Gastroesophageal sphincter (tissue), 3 donors: ENCODE data around the gene SLC9A7.
A peak's percentile ranks its signal among the peaks of the same experiment; 100 is the strongest.

ENCODE experiments used
- CTCF ChIP-seq, 4 experiments: fragments of 200-600 bp in 2 of 4; fragments of 450-650 bp in 2 of 4; sonication (generic) in 1 of 4; IDR thresholded peaks; one replicate each; pipeline ENCODE4 v1.5.1; 2017 to 2019; ENCODE audit warnings: antibody characterized with exemption in 4 of 4, mild to moderate bottlenecking in 2 of 4, moderate library complexity in 2 of 4
- POLR2AphosphoS5 ChIP-seq: sonication (generic); formaldehyde crosslinking; IDR thresholded peaks from one replicate; pipeline ENCODE4 v1.6.1; 2017; ENCODE audit warnings: antibody characterized with exemption

GRCh38 chrX:46796574-46797191 lies 37.8 kb upstream of the SLC9A7 start:
- TF ChIP-seq POLR2AphosphoS5, result no peak
- TF ChIP-seq CTCF (IDR thresholded peaks at IDR 0.05), result peak; percentile 49 to 78 (median 52)
